Muscle layer of colon (tissue), 2 donors: ENCODE measurements around the gene GUCA1A.

Experiments
- H3K27ac ChIP-seq: one replicate; pipeline ENCODE4 v1.7.0; 2013; ENCODE audit warnings: low read depth, mild to moderate bottlenecking, low read length, moderate library complexity
- H3K27me3 ChIP-seq, 2 donors: one replicate each; pipeline ENCODE4 v1.7.0; 2013; ENCODE audit warnings: low read length in 2 of 2, mild to moderate bottlenecking in 2 of 2; ENCODE audit not compliant: insufficient read depth in 2 of 2, control insufficient read depth in 1 of 2
- H3K36me3 ChIP-seq: one replicate; pipeline ENCODE4 v1.7.0; 2013; ENCODE audit warnings: mild to moderate bottlenecking, low read length; ENCODE audit not compliant: insufficient read depth
- H3K4me1 ChIP-seq: one replicate; pipeline ENCODE4 v1.7.0; 2013; ENCODE audit warnings: mild to moderate bottlenecking, low read length; ENCODE audit not compliant: insufficient read depth
- H3K4me3 ChIP-seq, 2 donors: one replicate each; pipeline ENCODE4 v1.7.0; 2013; ENCODE audit warnings: low read length in 2 of 2, low read depth in 1 of 2, mild to moderate bottlenecking in 1 of 2, moderate library complexity in 1 of 2
- H3K9ac ChIP-seq: one replicate; pipeline ENCODE4 v1.7.0; 2013; ENCODE audit warnings: low read length
- H3K9me3 ChIP-seq: one replicate; pipeline ENCODE4 v1.7.0; 2013; ENCODE audit warnings: mild to moderate bottlenecking, low read length
- donor health status: abdominal sarcoma.
- donor health status: Adenocarcinoma of cecum.

Gene GUCA1A

DNA sequence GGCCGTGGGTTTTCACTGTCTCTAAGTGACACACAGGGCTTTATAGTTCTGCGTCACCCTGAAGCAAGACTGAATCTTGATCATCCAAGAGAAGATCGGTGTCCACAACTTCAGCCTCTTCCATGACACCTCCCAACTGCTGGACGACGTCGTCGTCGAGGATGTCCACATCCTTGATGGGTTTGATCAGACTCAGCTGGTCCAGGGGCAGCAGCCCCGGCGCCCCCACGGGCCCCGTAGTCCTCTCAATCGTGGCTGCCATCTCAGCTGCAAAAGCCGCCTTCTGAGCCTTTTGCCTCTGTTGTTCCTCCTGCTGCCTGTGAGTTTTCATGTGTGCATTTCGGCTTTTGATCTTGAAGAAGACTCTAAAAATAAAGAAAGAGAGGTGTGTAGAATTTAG is 55.1 kb downstream of the GUCA1A start:
- Histone ChIP-seq H3K27me3 (no peaks in the 10 kb centered on the region), H3K9ac (no peak overlapping the region), H3K4me3 (no peak overlapping the region), H3K36me3 (peaks cover 11% of the 10 kb centered on the region), H3K9me3 (no peaks in the 10 kb centered on the region), H3K27ac (no peak overlapping the region), H3K4me1 (no peaks in the 10 kb centered on the region)
